ENCODE results near the gene FBXW7. TPM values are rescaled to one million over a fixed set of nuclear protein-coding genes. Genes with fewer than 3 reads are reported as not detected.

The FBXW7 gene
- total and polyA plus RNA-seq, 2 of the 13 experiments (the other 11 are each of a cell fraction or from before 2014, with no cell fraction given), result 5.0 to 40.9 TPM

- Histone ChIP-seq H3K4me1 (ENCODE audit: insufficient read depth, low read length) (no peaks in the 10 kb centered on the region), H4K20me1 (ENCODE audit: insufficient read depth, low read length) (no peaks in the 10 kb centered on the region), H3K36me3 (replicated peaks in 1 of 2; ENCODE audit: control insufficient read depth in 1 of 2, insufficient read depth in 2 of 2, low read length in 2 of 2) (no peaks in the 10 kb centered on the region; a peak in 1 of 5 replicates), H2AFZ (ENCODE audit: low read length) (no peak overlapping the region), H3K27me3 (ENCODE audit: control insufficient read depth in 1 of 2, insufficient read depth in 2 of 2, low read length in 2 of 2) (no peaks in the 10 kb centered on the region), H3K79me2 (ENCODE audit: insufficient read depth, low read length) (no peaks in the 10 kb centered on the region), H3K9me3 (ENCODE audit: low read length) (no peaks in the 10 kb centered on the region), H3K9ac (ENCODE audit: insufficient read depth, low read depth, low read length) (no peak overlapping the region), H3K4me3 (replicated peaks in 1 of 3; ENCODE audit: insufficient read depth in 1 of 3, low read depth in 2 of 3, low read length in 3 of 3) (no peak overlapping the region), H3K4me2 (ENCODE audit: low read depth, low read length) (no peak overlapping the region), H3K27ac (ENCODE audit: extremely low read length, insufficient read depth, low read length) (no peak overlapping the region)
- FAIRE-seq (no peak), DNase-seq (ENCODE audit: low spot score) (no peak), ATAC-seq (no peak)
- in situ Hi-C loops (cut with HindIII; ENCODE audit: extremely low pct_ligation_motif_present, low pct_unique_long_range_greater_than_20kb), result no loop called here
- BruUV-seq (replicated peaks), result no TSS peak
- CTCF ChIA-PET (ENCODE audit: low intra/inter-chr PET ratio, low total read pairs), result no interaction called here
- TF ChIP-seq CEBPB (IDR thresholded peaks at IDR 0.05; ENCODE audit: borderline replicate concordance, low read depth, low read length) (no peak), HOXA7 (CRISPR knock-in tag; IDR thresholded peaks at IDR 0.05) (no peak), SMAD3 (CRISPR knock-in tag; IDR thresholded peaks at IDR 0.05) (no peak), IRF2 (CRISPR knock-in tag; IDR thresholded peaks at IDR 0.05) (no peak), YEATS2 (CRISPR knock-in tag; IDR thresholded peaks at IDR 0.05; ENCODE audit: borderline replicate concordance) (no peak), ZBTB10 (CRISPR knock-in tag; IDR thresholded peaks at IDR 0.05; ENCODE audit: borderline replicate concordance) (no peak), PHF8 (CRISPR knock-in tag; IDR thresholded peaks at IDR 0.05) (no peak), DPF2 (CRISPR knock-in tag; IDR thresholded peaks at IDR 0.05; ENCODE audit: borderline replicate concordance, low read depth) (no peak), ZNF83 (CRISPR knock-in tag; IDR thresholded peaks at IDR 0.05; ENCODE audit: borderline replicate concordance) (no peak), TCF7L2 (IDR thresholded peaks at IDR 0.05; ENCODE audit: low read depth, low read length) (no peak), ZNF652 (CRISPR knock-in tag; IDR thresholded peaks at IDR 0.05; ENCODE audit: borderline replicate concordance, low read depth) (no peak), ZNF713 (CRISPR knock-in tag; IDR thresholded peaks at IDR 0.05) (no peak), ZZZ3 (CRISPR knock-in tag; IDR thresholded peaks at IDR 0.05; ENCODE audit: borderline replicate concordance) (no peak), PHF5A (CRISPR knock-in tag; IDR thresholded peaks at IDR 0.05; ENCODE audit: low read depth, unreplicated experiment) (no peak), PAX8 (CRISPR knock-in tag; IDR thresholded peaks at IDR 0.05; ENCODE audit: borderline replicate concordance) (no peak)
- TF ChIP-seq, protein P1, sequence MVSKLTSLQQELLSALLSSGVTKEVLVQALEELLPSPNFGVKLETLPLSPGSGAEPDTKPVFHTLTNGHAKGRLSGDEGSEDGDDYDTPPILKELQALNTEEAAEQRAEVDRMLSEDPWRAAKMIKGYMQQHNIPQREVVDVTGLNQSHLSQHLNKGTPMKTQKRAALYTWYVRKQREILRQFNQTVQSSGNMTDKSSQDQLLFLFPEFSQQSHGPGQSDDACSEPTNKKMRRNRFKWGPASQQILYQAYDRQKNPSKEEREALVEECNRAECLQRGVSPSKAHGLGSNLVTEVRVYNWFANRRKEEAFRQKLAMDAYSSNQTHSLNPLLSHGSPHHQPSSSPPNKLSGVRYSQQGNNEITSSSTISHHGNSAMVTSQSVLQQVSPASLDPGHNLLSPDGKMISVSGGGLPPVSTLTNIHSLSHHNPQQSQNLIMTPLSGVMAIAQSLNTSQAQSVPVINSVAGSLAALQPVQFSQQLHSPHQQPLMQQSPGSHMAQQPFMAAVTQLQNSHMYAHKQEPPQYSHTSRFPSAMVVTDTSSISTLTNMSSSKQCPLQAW (CRISPR knock-in tag; IDR thresholded peaks at IDR 0.05), result no peak
- POLR2A ChIA-PET, result no interaction called here
- intact Hi-C loops (cut with micrococcal nuclease; ENCODE audit: unreplicated experiment), result no loop called here
- 97% methylated on average over 4 of the region's 4 CpGs for WGBS (ENCODE audit: low lambda C conversion rate)
Observed at GRCh38 chr4:152339576-152339975, 196.3 kb downstream of the FBXW7 start.

All from HepG2 (cell line).